K562 treated with DMSO at 1 percent for 12 hours (cell line): ENCODE results near the gene DOCK3. TPM values are rescaled to one million over a fixed set of nuclear protein-coding genes. Genes with fewer than 3 reads are reported as not detected.

Experiments used
- total RNA-seq: library from RNA; unstranded; fragments of 300-600 nt; gene quantifications from 2 replicates; pipeline ENCODE4 v1.2.3, GENCODE V29; 2022; ENCODE audit not compliant: insufficient read depth

The DOCK3 gene
- 0.16 TPM in 1 of 2 replicates, not detected in the other for total RNA-seq

DNA sequence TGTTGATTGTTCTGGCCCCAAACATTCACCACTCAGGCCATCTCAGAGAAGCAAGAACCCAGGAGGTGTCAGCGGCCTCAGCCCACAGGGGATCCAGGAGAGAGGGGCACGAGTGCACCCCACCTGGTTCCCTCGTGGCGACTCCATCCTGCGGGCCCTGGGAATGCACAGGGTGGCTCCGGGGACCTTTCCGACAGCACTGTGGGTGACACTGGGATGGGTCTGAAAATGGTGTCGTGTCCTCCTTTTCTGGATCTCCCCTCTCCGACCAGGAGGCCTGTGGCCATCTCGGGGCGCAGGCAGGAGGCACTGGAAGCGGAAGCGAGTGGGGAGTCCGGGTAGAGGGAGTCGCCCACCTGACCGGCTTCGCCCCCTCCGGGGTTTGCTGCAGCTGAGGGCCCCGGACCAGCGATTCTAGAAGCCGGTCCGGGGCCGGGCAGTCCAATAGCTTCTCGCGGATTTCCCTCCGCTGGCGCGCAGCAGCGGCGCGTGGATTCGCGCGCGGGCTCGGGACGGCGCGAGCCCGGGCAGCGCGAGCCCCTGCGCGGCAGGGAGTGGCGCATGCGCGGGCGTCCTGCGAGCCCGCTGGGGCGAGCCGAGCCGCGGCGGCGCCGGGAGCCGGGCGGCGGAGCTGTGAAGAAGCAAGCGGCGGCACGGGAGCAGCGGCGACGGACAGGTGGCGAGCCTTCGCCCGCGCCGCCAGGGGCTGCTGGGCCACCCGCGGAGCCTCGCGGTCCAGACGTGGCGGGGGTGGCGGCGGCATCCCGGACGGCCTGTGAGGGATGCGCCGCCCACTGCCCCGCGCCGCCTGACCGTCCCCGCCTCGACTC is at the start of gene DOCK3:
Gene DOCK3 (plus strand): TSS at position 579 of the 830 bp plus-strand sequence. CDS start 337 bp downstream, outside the sequence.

DNA sequence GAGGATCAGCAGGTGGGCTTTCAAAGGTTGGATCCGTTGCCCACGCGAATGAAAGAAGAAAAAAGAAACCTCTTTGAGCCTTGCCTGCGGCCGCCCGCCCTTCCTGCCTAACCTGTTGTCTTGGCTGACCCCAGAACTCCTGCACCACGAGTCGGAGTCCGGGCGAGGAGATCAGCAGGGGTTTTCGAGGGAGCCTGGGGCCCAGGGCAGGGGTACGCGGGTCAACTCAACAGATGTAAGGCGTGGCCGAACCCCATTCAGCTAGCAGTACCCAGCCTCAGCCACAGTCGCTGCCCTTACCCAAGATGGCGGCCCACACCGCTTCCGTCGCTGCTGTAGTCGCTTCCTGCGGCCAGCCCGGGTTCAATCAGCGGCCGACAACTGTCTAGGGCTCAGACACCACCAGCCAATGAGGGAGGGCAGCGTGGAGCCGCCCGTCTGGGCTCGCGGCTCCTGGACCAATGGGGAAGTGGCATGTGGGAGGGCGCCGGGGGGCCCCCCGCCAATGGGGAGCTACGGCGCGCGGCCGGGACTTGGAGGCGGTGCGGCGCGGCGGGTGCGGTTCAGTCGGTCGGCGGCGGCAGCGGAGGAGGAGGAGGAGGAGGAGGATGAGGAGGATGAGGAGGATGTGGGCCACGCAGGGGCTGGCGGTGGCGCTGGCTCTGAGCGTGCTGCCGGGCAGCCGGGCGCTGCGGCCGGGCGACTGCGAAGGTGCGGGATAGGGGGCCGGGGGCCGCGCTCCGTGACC is 710.2 kb downstream of the DOCK3 start, which contains the start of gene MANF:
Gene MANF (plus strand): TSS at position 566 of the 748 bp plus-strand sequence. CDS start 52 bp downstream, at position 618.

DNA sequence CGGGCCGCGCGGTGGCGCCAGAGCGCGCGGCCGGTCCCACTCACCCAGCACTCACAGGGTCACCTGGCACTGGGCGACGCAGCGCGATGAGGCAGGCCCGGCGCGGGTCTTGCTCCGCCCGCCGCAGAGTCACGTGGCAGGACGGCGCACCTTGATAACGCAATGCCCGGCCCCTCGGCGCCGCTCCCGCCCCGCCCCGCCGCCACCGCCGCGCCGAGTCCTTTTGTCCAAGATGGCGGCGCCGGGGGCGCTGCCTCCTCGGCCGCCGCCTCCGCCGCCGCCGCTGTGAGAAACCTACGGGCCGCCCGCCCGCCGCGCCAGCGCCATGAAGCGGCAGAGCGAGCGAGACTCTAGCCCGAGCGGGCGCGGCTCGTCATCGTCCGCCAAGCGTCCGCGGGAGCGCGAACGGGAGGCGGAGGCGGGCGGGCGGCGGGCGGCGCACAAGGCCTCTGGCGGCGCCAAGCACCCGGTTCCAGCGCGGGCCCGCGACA is 716.4 kb downstream of the DOCK3 start, which contains the start of gene RBM15B:
Gene RBM15B (plus strand): TSS at position 211 of the 491 bp plus-strand sequence. CDS start 115 bp downstream, at position 326.

Other genes starting within 250 kb of the DOCK3 start
- 0.38 TPM in 1 of 2 replicates, not detected in the other for gene CACNA2D2, start 171.3 kb upstream of the DOCK3 start, total RNA-seq
- 2.4 and 3.0 TPM in 2 replicates for gene C3orf18, start 107.2 kb upstream of the DOCK3 start, total RNA-seq
- gene HEMK1, start 105.4 kb upstream of the DOCK3 start, total RNA-seq: 12.7 and 13.1 TPM in 2 replicates
- 108 and 162 TPM in 2 replicates for gene CISH, start 63.2 kb upstream of the DOCK3 start, total RNA-seq
- 29.8 and 38.0 TPM in 2 replicates for gene MAPKAPK3, start 57.8 kb upstream of the DOCK3 start, total RNA-seq